ENCODE results near the gene VSIR. TPM values are rescaled to one million over a fixed set of nuclear protein-coding genes. Genes with fewer than 3 reads are reported as not detected.

VSIR gene
- total RNA-seq, result 9.2 and 11.9 TPM in 2 replicates

DNA sequence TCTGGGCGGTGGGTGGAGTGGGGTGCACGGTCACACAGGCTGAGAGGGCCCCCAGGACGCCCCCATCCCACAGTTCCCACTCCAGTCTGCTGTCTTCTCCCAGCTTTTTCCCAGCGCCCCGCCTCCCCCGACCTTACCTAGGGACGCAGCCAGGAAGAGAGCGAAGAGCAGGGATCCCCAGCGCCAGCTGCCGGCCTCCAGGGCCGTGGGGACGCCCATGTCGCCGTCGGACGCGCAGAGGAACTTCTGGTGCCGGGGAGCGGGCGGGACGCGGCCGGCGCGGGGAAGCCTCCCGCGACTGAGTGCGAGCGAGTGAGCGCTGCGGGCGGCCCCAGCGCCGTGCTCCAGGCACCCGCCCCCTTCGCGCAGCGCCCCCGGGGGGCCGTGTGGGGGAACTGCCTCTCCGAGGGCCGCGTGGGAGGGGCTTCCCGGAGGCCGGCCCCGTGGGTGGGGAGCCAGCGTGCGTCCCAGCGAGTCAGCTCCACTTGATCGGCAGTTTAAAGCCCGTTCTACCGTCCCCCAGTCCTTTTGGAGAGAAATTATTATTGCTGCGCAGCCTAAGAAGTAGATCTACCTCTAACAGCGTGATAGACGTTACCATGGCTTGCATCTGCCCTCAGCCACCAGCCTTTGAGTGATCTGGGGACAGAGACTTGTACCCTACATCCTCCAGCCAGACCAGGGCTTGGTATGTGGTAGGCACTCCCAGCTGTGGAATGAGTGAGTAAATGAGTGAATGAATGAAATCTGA lies at the start of gene VSIR:
Gene VSIR (minus strand): TSS at position 300 of the 751 bp plus-strand sequence. CDS start 81 bp downstream, at position 219.

DNA sequence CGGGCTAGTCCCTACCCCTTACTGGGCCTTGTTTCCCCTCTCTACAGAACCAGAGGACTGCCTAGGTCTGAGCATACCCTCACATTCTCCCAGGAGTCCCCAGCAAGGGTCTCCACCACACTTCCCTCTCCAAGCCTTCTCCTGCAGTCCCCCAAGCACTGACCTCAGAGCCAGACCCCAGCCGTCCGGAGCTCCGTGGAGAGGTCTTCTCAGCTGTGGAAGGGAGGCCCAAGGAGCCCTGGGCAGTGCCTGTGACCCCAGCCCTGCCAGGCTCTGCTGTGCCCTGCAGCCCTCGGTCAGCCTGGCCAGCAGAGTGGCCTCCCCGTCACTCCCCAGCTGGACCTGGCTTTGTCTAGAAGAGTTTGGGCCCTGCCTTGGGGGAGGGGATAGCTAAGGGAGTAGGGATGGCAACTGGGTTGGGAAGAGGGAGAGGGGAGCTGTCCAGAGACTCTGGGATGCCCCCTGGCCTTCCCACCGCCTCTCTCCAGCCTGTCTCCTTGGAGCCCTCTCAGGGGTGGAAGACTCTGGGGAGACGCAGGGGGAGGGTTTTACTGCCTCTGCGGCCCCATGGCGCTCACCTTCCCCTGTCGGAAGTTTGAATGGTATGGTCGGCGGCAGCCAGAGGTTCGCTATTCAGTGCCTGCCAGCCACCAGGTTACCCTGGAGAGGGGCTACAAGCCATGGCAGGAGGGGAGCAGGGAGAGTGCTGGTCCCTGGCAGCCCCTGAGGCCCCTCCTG lies 53.7 kb downstream of the VSIR start, which contains the start of gene C10orf105:
Gene C10orf105 (minus strand): TSS at position 315 of the 738 bp plus-strand sequence. CDS start 3,441 bp downstream, outside the sequence.

Other genes starting within 250 kb of the VSIR start
- 0.06 TPM in 1 of 2 replicates, not detected in the other for gene C10orf105, start 53.7 kb downstream of the VSIR start, total RNA-seq
- 1,503 and 1,504 TPM in 2 replicates for gene PSAP, start 77.7 kb upstream of the VSIR start, total RNA-seq
- gene CHST3, start 190.9 kb upstream of the VSIR start, total RNA-seq, result 12.8 and 13.4 TPM in 2 replicates

Measured in cardiac ventricle fibroblast (primary cell).